ENCODE measurements around the gene MEIOSIN.

DNA sequence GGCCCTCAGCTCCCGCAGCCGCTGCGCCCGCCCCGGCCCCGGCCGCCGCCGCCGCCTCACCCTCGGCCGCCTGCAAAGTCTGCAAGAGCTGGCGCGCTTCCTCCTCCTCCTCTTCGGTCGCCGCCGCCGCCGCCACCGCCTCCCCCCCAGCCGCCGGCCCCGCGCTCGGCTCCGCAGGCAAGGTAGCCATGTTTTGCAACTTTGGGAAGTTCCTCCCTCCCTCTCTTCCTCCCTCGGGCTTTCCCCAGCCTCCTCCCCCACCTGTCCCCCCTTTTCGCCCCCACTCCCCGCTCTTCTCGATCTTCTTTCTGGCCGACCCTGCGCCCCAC lies 35.4 kb downstream of the MEIOSIN start:
- TF ChIP-seq POLR2AphosphoS5 (IDR thresholded peaks at IDR 0.05; ENCODE audit: borderline replicate concordance, low read depth, low read length) = no peak
- no peak for TF ChIP-seq EZH2 (IDR thresholded peaks at IDR 0.05)
